H1 (cell line): Measurements from ENCODE around the gene TXNDC5.

Source experiments
- CHD2 ChIP-seq: IDR thresholded peaks from 2 replicates; pipeline ENCODE4 v1.6.1; 2012; ENCODE audit warnings: low read length, improper control_type of control experiment
- CTCF ChIP-seq, 3 experiments: IDR thresholded peaks; 1 replicate in 2 of 3; 2 replicates in 1 of 3; pipeline versions ENCODE4 v1.5.1 to v1.6.1; 2011; ENCODE audit warnings: low read length in 3 of 3, mild to moderate bottlenecking in 3 of 3, inconsistent platforms in 2 of 3, low read depth in 1 of 3, moderate library complexity in 1 of 3; ENCODE audit not compliant: insufficient read depth in 1 of 3; ENCODE audit errors: control extremely low read depth in 1 of 3
- EP300 ChIP-seq, 2 experiments: IDR thresholded peaks; 1 replicate in 1 of 2; 2 replicates in 1 of 2; pipeline ENCODE4 v1.6.1; 2011 to 2012; ENCODE audit warnings: low read depth in 2 of 2, low read length in 2 of 2, mild to moderate bottlenecking in 2 of 2, borderline replicate concordance in 1 of 2, inconsistent platforms in 1 of 2, moderate library complexity in 1 of 2
- JUND ChIP-seq: IDR thresholded peaks from 2 replicates; pipeline ENCODE4 v1.6.1; 2011; ENCODE audit warnings: mild to moderate bottlenecking, improper control_type of control experiment, low read length
- MAX ChIP-seq: IDR thresholded peaks from 2 replicates; pipeline ENCODE4 v1.6.1; 2012; ENCODE audit warnings: inconsistent platforms
- SAP30 ChIP-seq: fragments of 300-600 bp; sonication (generic); IDR thresholded peaks from 2 replicates; pipeline ENCODE4 v1.7.1; 2012; ENCODE audit warnings: low read length, moderate library complexity, mild to moderate bottlenecking, inconsistent platforms; ENCODE audit not compliant: insufficient read depth, insufficient replicate concordance
- SIRT6 ChIP-seq: IDR thresholded peaks from one replicate; pipeline ENCODE4 v1.7.1; 2012; ENCODE audit warnings: low read length, inconsistent platforms
- TBP ChIP-seq: IDR thresholded peaks from 2 replicates; pipeline ENCODE4 v1.6.1; 2011; ENCODE audit warnings: low read depth, low read length, improper control_type of control experiment

- TF ChIP-seq CTCF (IDR thresholded peaks at IDR 0.05; ENCODE audit: control extremely low read depth in 1 of 3, insufficient read depth in 1 of 3, low read depth in 1 of 3, low read length in 3 of 3) (peak in 2 of 3 experiments; percentile 23 to 31; a peak in 2 of 4 replicates), JUND (no peak), CHD2 (no peak), EP300 (IDR thresholded peaks at IDR 0.05; ENCODE audit: borderline replicate concordance in 1 of 2, low read depth in 2 of 2, low read length in 2 of 2) (no peak), MAX (no peak), TBP (no peak), SAP30 (no peak), SIRT6 (no peak)
These were observed 11.3 kb downstream of the TXNDC5 start for GRCh38 chr6:7899101-7899888.
